CD4-positive, alpha-beta T cell treated with Interleukin-21 for 1 hour (primary cell): ENCODE measurements around the gene H2BK1.

Source experiments
- DNase-seq: peaks from one replicate; pipeline ENCODE4 v3.0.0-alpha.2; 2020

The H2BK1 gene

DNA sequence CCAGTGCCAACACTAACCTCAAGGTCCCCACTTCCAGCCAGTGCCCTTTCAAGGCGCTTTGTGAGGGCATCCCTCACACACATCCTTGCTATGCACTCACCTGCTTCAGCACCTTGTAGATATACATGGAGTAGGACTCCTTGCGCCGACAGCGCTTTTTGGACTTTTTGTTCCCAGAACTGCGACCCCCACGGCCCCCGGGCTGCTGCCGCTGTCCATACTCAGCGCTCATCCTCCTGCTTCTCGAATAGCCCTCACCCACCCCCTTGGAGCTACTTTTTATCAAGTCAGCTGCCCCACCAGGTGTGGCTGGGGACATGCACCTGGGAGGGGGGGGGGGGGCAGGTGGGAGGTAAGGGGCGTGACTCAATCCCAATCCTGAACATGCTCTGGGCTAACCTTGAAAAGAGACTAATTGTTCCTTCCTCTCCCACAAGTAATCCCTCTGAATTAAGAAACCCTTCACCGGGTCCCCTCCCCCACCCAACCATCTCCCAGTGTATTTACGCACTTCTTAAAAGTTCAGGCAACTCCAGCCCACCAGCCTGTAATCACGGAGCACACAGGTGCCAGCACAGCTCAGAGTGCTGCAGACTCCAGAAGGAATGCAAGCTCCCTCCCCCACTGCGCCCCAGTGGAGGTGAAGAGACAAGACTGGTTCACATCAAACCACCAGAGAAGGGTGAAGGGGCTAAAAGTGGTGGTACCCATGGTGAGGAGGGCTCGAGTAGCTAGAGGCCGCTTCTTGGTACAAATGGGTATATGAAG is at the start of gene H2BK1:
TSS of gene H2BK1 (minus strand) at position 402 of the 768 bp plus-strand sequence. CDS start at position 232, 170 bp downstream.
- no peak for DNase-seq

DNA sequence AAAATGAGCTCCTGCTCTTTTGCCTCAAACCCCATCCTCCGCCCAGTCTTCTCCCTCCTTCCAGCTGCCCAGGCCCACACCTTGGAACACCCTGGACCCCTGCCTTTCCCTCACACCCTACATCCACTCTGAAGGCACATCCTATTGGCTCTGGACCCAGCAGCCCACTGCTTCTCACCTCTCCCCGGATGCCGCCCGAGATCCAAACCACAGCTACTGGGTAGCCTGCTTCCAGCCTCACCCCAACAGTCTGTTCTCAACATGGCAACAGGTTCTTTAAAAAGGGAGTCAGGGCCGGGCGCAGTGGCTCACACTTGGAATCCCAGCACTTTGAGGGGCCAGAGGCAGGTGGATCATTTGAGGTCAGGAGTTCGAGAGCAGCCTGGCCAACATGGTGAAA is 47.7 kb upstream of the H2BK1 start:
- no peak for DNase-seq

DNA sequence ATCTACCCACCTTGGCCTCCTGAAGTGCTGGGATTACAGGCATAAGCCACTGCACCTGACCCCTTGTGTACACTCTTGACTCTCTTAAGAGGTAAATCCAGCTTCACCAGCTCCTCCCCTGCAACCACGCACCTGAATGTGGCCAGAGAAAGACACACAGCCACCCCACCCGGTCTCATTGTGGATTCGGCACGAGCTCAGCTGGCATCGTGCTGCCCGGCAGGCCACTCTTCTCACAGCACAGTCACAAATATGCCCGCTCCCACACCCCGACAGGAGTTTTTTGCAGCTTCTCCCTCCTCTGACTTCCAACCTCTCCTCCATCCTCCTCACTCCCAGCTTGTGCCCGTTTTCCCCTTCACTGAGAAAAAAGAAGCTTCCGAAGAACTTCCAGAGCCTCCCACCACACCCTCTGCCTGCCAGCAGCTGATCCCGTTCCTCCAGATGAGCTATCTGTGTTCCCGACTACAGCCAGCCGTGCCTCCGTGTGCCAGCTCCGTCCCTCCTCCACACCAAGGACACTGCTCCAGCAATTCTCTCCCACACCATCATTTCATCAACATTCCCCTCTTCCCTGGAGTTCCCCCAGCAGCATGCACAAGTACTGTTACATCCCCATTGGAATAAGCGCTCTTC is 46.2 kb upstream of the H2BK1 start:
- no peak for DNase-seq

DNA sequence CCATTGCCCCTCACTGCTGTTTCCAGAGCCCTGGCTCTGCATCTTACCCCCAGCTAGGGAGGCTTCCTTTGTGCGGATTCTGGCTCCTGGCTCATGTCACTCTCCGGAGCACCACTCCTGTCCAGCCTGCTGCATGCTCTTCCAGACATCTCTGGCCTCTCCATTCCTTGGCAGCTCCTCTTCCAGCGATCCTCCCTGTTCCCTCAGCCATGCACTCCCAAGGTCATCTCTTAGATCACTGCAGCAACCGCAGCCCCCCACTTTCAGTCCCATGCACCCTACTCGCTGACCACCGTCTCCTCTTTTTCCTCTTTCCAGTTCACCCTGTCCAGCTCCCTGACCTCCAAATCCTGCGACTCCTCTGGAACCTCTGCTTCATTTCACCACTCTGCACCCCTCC is 45.1 kb upstream of the H2BK1 start:
- no peak for DNase-seq

DNA sequence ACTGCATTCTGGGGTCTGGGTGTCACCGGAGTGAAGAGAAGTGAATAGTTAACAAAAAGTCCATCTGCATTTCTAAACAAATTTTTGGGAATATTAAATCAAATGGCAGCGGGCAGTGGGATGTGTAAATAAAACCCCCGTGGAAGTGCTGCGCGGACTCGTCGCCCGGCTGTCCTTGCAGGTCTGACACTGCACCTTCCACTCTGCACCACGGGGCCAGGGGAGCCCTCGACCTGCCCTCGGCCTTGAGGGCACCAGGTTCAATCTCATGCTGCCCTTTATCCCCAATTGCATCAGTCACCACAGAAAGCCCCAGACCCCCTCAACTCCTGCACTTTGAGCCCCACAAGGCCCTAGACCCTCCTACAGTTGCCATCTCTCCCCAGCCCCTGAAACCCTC is 44.6 kb upstream of the H2BK1 start:
- no peak for DNase-seq

DNA sequence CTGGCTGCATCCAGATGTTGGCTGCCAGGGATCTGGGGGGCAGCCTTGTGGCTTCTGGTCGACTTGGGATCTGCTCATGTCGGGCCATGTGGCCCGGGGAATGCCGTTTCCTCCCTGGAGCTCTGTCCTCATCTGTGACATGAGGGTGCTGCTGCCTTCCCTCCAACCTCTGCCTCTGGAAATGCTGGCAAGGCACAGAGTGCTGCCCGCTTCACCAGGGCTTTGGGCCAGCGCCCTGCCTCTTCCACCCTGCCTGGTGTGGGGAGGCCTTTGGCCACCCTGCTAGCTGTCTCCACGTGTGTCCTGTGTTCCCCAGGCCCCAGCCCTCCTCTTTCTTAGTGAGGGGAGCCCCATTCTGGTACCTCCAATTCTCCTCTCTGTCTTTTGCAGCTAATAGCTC is 44.0 kb upstream of the H2BK1 start:
- DNase-seq = no peak

DNA sequence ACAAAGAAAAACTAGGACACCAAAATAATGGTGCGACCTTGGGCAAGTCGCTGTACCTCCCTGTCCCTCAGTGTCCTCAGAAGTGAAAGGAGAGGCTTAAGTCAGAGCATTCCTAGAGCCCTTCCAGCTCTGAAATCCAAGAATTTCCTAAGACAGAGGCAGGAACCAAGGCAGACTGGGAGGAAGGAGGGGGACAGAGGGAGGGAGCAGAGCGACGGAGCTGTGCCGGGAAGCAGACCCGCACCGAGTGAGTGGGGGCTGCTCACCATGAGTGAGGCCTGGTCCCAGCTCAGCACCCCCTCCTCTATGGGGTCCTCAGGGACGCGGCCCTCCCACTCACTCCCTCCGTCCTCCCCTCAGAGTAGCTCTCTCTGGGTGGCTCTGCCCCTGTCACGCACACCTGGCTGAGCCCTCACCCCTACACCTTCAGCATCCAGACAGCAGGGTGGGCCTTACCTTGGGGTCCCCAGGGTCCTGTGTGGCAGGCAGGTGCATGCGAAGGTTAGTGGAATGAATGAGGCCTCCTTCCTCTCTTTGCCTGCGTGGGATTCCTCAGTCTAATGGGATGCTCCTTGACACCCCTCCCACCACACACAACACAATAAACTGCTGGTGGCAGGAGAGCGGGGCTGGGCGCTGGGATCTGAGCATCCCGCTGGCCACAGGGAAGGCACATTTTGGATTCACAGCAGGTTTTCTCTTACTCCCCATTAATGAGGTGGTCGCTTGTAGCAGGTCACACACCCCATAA is 42.8 kb upstream of the H2BK1 start:
- no peak for DNase-seq

DNA sequence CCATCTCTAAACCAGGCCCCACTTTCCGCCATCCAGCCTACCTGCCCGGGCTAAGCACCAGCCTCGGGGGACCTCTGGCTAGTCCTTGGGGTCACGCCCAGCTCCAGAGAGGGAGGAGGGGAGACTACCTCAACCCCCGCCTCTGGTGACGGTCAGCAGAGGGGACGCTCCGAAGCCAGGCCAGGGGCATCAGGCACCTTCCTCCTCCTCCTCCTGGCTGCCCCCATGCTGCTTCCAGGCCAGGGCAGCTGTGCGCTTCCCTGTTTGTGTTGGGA is 42.2 kb upstream of the H2BK1 start:
- DNase-seq = no peak

DNA sequence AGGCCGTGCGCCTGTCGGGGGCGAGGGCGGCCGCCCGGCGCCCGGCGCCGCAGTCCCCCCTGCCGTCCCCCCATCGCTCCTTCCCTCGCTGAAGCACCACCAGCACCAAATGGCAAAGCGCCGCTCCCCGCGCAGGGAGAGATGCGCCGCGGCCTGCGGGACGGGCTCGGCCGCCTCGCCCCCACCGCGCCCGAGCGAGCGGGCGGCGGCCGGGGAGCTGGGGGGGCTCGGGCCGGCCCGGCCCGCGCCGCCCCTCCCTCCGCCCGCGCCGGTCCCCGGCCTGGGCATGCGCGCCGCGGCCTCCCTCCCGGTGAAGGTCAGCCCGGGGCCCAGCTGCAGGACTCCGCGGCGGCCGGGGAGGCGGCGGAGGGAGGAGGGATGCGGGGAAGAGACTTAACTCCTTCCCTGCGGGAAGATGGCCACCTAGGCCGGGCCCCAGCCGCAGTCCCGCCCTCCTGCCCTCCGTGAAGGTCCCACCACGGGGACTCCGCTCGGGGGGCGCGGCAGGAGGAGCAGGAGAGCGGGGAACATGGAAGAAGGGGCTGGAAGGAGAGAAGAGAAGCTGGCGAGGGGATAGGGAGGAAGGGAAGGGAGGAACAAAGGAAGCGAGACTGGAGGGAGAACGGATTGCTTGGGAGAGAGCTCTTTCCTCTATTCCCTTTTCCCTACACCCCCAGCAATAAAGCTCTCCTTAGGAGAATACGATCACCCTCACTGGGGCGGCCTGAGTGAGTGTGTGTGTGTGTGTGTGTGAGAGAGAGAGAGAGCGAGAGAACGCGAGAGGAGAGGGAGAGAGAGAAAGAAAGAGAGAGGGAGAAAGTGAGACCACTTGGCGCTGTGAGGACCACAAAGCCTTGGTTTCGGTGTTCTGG is 41.6 kb upstream of the H2BK1 start:
- peak; percentile 33 for DNase-seq

DNA sequence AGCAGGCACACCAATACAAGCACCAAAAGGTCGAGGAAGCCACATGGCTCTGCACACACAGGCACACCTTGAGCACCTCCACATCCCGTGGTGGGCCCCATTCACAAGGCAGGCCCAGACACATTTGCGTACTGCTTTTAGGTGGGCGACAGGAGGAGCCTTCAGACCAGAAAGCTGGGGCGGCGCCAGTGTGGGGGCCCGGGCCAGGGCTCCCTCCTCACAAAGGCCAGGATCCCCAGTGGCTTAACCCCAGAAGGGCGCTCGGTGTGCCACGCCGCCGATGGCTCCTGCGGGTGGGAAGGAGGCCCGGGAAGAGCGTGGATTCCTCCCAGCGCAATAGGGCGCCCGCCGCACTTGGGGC is 41.0 kb upstream of the H2BK1 start:
- DNase-seq = no peak

DNA sequence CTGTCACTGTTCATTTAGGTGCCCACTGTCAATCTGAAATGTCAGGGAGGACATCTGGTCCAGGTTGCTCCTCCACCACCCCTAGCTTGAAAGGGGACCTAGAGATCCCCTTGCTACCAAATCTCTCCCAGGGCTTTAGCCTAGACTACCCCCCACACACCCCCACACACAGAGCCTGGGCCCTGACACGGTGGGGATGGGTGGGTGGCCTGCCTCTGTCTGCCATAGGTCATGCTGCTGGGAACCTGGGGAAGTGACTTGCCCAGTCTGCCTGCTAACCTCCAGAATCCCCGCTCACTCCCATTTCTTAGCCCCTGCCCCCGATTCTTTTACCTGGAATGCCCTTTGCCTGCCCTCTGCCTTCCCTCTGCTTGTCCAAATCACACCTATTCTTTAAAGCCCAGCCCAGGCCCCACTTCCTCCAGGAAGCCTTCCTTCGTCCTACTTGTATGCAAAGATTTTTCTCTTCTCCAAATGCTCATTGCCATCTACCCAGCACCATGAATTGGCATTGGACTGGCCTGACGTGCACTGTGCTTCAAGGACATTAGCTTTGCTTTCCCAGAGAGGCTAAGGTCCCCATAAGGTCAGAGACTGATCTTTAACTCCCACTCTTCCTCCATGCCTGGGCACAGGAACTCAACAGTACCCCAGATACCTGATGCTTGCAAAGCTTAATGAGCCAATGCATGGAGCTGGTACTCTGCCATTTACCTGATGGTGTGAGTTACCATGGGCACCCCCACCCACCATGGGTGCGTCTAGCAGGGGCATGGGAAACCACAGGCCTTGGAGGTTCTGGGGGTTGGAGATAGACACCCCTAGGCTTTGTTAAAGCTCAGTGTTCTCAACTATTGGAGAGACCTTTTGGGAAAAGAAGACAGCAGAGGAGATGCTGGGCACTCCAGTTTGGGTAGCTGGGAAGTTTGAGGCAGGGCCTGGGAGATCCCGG is 40.2 kb upstream of the H2BK1 start:
- no peak for DNase-seq

DNA sequence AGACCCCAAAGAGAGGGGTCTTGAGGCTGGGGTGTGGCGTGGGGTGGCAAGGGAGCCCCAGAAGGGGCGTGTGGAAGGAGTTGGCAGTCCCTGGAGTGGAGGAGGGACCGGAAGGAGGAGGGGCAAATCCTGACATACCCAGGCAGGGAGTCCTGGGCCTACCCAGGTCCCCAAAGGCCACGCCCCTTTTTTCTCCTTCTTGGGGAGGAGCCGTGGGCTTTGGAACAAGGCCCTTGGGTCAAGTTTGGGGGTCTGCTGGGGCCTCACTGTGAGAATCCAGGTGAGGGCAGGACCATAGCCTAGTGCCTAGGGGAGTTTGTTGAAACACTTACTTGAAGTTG is 39.4 kb upstream of the H2BK1 start:
- no peak for DNase-seq

DNA sequence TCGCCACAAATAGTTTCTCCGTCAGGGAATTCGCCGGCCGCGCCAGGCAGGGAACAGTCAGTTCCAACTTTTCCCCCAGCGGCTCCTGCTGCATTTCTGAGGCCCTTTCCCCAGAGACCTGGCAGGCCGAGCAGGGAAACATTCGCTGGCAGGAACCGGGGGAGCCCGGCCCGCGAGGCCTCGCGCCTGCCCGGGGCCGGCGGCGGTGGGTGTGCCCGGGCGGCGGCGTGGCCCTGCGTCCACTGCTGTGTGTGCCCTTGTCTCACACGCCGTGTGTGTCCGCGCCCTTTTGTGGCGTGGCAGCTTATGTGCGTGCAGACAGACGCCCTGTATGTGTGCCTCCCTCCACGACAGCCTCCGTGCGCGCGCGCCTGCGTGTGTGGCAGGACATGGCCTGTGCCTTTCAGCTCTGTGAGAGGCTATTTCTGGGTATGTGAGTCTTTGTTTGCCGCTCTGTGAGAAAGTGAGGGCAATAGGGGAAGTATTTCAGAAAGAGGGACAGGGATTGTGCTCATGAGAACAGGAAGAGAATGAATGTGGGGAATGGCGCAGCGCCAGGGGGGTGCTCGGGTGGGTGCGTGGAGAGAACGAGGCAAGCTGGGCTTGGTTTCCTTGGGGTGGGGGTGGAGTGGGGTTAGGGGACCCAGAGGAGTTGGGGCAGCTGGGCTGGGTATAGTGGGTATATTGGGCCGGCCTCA is 38.9 kb upstream of the H2BK1 start:
- DNase-seq = peak; percentile 37

DNA sequence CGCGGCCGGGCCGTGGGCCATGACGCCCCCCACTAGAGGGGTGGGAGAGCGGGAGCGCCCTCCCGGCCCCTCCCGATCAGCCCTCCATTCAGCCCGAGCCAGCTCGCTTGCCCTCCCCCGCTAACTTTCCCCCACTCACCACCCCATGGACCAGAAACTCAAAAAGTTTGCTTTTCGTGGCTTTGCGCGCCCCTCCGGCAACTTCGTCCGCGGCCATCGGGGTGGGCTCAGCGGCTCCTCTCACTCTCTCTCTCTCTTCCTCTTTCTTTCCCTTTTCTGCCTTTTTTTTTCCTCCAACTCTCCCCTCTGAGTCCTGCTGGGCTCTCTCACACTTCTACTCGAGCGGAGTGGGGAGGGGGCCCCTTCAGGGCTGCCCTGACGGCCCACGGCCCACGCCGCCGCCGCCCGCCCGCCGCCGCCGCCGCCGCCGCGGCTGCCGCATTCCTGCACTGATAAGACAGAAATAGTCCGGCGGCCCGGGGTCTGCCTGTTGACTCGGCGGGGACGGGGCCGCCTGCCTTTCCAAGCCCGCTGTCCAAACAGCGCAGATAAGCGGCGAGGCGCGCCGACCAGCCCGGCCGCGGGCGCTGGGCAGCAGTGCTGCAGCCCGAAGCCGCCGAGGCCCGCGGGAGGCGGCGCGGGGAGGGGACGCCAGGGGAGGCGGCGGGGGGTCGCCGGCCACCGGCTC is 38.2 kb upstream of the H2BK1 start, which contains the start of gene SMARCD3:
TSS of gene SMARCD3 (minus strand) at position 349 of the 688 bp plus-strand sequence. CDS start at position 217, 132 bp downstream.
- DNase-seq = peak; percentile 41

DNA sequence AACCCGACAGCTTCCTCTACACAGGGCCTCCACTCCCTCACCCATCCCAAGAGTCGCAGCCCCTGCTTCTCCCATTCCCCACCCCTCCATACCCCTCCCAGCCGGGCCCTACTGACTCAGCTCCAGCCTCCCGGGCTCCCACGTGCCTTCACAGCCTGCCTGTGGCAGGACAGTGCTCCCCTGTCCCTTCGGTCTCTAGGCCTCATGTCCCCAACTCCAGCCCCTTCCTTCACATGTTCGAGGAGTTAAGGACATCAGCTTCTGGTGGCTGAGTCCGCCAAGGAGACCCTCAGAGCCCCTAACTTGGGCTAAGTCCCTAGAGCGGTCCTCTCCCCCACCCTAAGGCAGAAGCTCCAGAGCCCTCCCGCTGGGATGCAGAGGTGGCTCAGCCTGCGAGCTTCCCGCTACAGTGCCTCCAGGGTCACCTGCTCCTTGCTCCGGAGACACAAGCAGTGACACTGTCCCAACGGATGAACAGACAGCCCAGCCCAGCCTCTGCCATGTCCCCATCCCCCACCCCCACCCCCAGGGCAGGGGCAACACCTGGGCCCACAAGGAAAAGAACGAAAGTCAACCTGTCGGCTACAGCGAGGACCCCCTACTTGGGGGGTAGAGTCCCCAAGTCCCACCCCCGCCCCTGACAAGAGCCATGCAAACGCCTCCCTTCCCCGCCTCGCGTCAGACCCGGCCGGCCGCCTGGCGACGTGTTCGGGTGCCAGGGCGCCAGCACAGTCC is 37.5 kb upstream of the H2BK1 start:
- DNase-seq = no peak

DNA sequence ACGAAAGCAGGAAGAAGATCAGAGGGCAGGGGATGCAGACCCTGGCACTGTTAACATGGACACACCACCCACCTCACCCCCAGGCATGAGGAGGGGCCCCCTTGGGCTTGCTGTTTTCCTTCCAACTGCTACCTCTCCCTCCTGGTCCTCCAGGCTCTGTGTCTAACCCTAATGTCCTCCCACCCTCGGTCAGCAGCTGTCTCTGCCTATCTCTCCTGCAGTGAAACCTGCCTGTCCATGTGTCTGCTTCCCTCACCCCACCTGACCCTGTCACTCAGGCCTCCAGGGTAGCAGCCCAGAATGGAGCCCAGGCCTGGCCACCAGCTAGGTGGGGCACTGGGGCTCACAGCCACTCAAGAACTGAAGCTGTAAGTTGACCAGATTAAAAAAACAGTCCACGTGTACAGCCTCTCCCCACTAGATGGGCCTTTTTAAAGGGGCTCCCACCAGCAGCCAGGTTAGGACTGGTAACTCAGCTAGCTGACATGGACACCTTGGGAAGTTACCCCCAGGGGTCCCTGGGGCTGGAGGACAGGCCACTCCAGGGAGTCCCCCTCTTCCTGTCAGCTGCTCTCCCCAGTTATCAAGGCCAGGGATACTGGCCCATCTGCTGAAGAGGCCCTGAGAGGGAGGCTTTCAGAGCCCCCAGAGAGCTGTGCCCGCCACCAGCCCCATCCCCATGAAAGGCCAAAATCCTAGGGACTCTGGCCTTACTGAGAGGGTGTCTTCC is 36.7 kb upstream of the H2BK1 start:
- DNase-seq = no peak

DNA sequence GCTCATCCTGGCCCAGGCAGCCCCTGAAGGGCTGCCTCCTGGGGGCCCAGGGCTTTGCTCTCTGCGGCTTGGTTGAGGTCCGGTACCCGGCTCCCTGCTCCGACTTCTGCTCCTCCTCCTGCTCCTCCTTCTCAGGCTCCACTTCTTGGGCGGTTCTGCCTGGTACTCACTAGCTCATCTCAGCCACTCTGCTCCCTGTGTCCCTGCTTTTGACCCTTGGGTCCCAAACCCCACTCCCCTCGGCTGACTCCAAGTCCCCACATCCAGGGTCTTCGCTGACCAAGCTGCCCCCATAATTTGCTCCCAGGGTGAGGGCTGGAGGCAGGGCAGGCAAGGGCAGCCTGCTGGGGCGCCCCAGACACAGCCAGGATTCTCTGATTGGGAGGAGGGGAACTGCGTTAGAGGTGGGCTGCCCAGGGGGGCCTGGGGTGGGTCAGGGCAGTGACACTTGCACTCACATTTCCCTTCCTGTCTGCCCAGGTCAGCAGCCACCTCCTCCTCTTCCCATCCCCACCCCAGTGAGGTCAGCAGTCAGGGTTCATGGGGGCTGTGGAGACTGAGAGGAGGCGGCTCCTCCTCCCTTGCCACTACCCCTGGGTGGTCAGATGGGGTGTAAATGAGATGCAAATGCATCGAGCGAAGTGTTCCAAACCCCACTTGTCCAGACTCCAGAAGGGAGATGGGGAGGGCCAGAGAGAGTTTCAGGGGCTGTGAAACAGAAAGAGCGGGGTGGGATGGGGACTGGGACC is 36.0 kb upstream of the H2BK1 start:
- DNase-seq = no peak

DNA sequence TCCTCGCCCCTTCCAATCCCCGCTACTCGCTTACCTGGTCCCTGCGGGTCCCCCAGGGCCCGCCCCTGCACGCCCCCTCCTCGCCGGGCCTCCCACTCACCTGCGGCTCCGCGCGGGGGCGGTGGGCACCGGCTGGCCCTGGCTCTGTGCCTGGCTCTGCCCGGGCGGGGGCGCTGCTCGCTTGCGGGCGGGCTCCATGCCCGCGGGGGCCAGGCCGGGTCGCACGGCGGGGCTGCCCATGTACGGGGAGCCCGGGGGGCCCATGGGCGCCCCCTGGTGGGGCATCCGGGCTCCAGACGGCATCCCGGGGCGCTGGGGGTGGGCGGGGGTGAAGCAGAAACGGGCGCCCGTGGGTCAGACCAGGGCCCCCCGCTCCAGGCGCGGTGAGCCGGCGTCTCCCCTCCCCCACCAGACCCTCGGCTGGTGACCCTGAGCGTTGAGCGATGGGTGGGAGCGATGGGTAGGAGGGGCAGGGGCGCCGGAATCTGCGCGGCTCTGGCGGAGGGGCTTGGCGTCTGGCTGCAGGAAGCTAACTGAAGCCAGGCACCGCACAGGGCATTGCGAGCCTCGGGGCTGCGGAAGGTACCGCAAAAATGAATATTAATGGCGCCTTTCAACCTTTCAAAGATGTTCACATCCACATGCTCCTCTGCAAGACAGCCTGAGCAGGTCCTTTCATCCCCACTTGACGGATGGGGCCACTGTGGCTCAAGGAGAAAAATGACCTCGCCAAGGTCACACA is 35.2 kb upstream of the H2BK1 start:
- DNase-seq = peak; percentile 71
